BLaER1 treated with 17β-estradiol and CSF1 and Interleukin-3, amounts not matched to agents 10 nM and 100 nM (cell line): ENCODE data around the gene SEL1L3.

Source experiments
- H3K27ac ChIP-seq, 11 experiments: shearing (Covaris generic); formaldehyde crosslinking; 2 replicates each; pipeline ENCODE4 v1.8.1; 2022
- H3K27me3 ChIP-seq, 11 experiments: shearing (Covaris generic); formaldehyde crosslinking; 2 replicates each; pipeline ENCODE4 v1.8.1; 2022
- H3K36me3 ChIP-seq, 11 experiments: shearing (Covaris generic); formaldehyde crosslinking; 2 replicates each; pipeline ENCODE4 v1.8.1; 2022
- H3K4me1 ChIP-seq, 10 experiments: shearing (Covaris generic); formaldehyde crosslinking; 2 replicates each; pipeline ENCODE4 v1.8.1; 2022
- H3K4me2 ChIP-seq, 11 experiments: shearing (Covaris generic); formaldehyde crosslinking; 2 replicates each; pipeline ENCODE4 v1.8.1; 2022
- H3K4me3 ChIP-seq, 10 experiments: shearing (Covaris generic); formaldehyde crosslinking; 2 replicates each; pipeline ENCODE4 v1.8.1; 2022
- H3K9ac ChIP-seq, 11 experiments: shearing (Covaris generic); formaldehyde crosslinking; 2 replicates each; pipeline ENCODE4 v1.8.1; 2022
- H3K9me3 ChIP-seq, 11 experiments: shearing (Covaris generic); formaldehyde crosslinking; replicated peaks in 1 of 11; 2 replicates each; pipeline ENCODE4 v1.8.1; 2022
- H4K20me1 ChIP-seq, 11 experiments: shearing (Covaris generic); formaldehyde crosslinking; 2 replicates each; pipeline ENCODE4 v1.8.1; 2022
- Cebpa-rat ChIP-seq, 11 experiments: shearing (Covaris generic); IDR thresholded peaks; 2 replicates each; pipeline ENCODE4 v1.8.1; 2022

SEL1L3 gene

DNA sequence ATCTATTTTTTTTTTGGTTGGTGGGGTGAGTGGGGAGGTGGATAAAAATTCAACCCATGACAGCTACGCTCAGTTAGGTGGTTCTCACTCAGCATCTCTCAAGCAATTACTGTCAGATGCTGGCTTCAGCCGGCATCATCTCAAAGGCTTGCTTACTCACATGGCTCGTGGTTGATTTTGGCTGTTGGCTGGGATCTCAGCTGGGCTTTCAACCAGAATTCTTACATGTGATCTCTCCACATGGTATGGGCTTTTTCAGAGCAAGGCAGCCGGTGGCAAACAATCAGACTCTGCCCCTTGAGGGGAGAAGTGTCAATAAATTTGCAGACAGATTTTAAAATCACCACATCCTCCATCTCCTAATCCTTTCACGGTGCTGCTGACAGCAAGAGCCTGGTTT, 159.9 kb downstream of the SEL1L3 start:
- H3K4me3 ChIP-seq, result no peak overlapping the region
- H3K36me3 ChIP-seq, result no peaks in the 10 kb centered on the region
- H3K27me3 ChIP-seq, result no peaks in the 10 kb centered on the region
- H4K20me1 ChIP-seq, result no peaks in the 10 kb centered on the region
- no peak overlapping the region for H3K27ac ChIP-seq
- no peak overlapping the region for H3K9ac ChIP-seq
- peaks cover 0 to 2% (median 0%) of the 10 kb centered on the region in 11 experiments; a peak in 3 of 22 replicates for H3K9me3 ChIP-seq
- no peak overlapping the region for H3K4me2 ChIP-seq
- TF ChIP-seq Cebpa-rat (IDR thresholded peaks at IDR 0.05), result no peak
- no peaks in the 10 kb centered on the region for H3K4me1 ChIP-seq

DNA sequence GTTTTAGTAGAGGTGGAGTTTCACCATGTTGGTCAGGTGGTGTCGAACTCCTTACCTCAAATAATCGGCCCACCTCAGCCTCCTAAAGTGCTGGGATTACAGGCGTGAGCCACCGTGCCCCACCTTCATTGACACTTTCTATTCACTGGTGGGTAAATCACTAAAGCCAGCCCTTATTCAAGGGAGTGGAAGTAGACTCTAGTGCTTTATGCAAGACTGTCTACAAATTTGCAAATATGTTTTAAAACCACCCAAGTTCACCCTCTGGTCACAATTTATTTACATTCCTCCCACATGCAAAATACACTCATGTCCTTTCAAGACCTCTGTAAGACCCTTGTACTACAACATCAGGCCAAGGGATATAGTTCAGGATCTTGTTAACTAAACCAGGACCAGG, 162.1 kb downstream of the SEL1L3 start:
- TF ChIP-seq Cebpa-rat (IDR thresholded peaks at IDR 0.05), result no peak
- H3K9me3 ChIP-seq, result peaks cover 0 to 10% (median 0%) of the 10 kb centered on the region in 11 experiments; a peak in 6 of 22 replicates
- H3K4me1 ChIP-seq, result no peaks in the 10 kb centered on the region
- no peak overlapping the region for H3K4me2 ChIP-seq
- no peaks in the 10 kb centered on the region for H3K27me3 ChIP-seq
- H3K36me3 ChIP-seq, result no peaks in the 10 kb centered on the region
- H3K27ac ChIP-seq, result no peak overlapping the region
- H3K4me3 ChIP-seq, result no peak overlapping the region
- no peaks in the 10 kb centered on the region for H4K20me1 ChIP-seq
- no peak overlapping the region for H3K9ac ChIP-seq

DNA sequence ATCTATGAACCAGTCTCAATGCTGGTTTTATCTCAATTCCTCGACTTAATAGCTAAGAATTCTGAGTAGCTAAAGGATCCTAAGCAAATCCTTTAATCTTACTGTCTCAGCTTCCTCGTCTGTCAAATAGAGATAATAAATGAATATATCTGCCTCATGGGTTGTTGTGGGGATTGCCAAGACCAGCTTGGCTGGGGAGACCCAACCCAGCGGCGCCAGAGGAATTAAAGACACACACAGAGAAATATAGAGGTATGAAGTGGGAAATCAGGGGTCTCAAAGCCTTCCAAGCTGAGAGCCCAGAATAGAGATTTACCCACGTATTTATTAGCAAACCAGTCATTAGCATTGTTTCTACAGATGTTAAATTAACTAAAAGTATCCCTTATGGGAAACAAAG, 165.3 kb downstream of the SEL1L3 start:
- no peak overlapping the region for H3K4me2 ChIP-seq
- H3K27me3 ChIP-seq, result no peaks in the 10 kb centered on the region
- no peak overlapping the region for H3K27ac ChIP-seq
- H3K4me3 ChIP-seq, result no peak overlapping the region
- no peak for TF ChIP-seq Cebpa-rat (IDR thresholded peaks at IDR 0.05)
- no peak overlapping the region for H3K9ac ChIP-seq
- H3K9me3 ChIP-seq, result peaks cover 0 to 14% (median 5%) of the 10 kb centered on the region in 11 experiments; a peak in 12 of 22 replicates
- no peaks in the 10 kb centered on the region for H3K36me3 ChIP-seq
- H4K20me1 ChIP-seq, result no peaks in the 10 kb centered on the region
- peaks cover 0 to 7% (median 6%) of the 10 kb centered on the region in 10 experiments; a peak in 9 of 20 replicates for H3K4me1 ChIP-seq
